IMR-90 (cell line): ENCODE data around the gene ZNF282. TPM values are rescaled to one million over a fixed set of nuclear protein-coding genes. Genes with fewer than 3 reads are reported as not detected.

Source experiments
- ATAC-seq: fragments of 200-7000 bp; cut with Tn5 transposase; 2 replicates; pipeline ENCODE4 v1.9.1; 2020; ENCODE audit warnings: low read depth, mild to moderate bottlenecking, moderate library complexity
- BruUV-seq: library from RNA; stranded (reverse); fragments of 400-500 nt; replicated peaks from 2 replicates; lab custom pipeline; 2021; lab: Mats Ljungman, UMichigan
- CTCF ChIA-PET: fragments of 300-600 bp; formaldehyde crosslinking; extraction: SDS; loops from one replicate; lab custom pipeline; 2021; ENCODE audit warnings: antibody characterized with exemption; lab: Yijun Ruan, JAX
- POLR2A ChIA-PET: fragments of 300-600 bp; sonication (Branson Sonifier 250); formaldehyde crosslinking; loops from one replicate; lab custom pipeline; 2022; ENCODE audit warnings: antibody characterized with exemption; ENCODE audit not compliant: unreplicated experiment; lab: Charles Lee
- DNase-seq: peaks from one replicate; pipeline ENCODE4 v3.0.0; 2013
- H2AFZ ChIP-seq: replicated peaks from 2 replicates; pipeline ENCODE3; 2013; ENCODE audit warnings: low read length, mild to moderate bottlenecking; ENCODE audit not compliant: poor library complexity
- H2AK5ac ChIP-seq: 2 replicates; pipeline ENCODE4 v1.6.1; 2013; ENCODE audit warnings: low read depth, low read length, inconsistent platforms
- H2AK9ac ChIP-seq: replicated peaks from 2 replicates; pipeline ENCODE3; 2013; ENCODE audit warnings: mild to moderate bottlenecking, low read depth, low read length, moderate library complexity; ENCODE audit not compliant: poor library complexity
- H2BK120ac ChIP-seq: 2 replicates; pipeline ENCODE4 v1.6.1; 2013; ENCODE audit warnings: low read depth, low read length, inconsistent platforms
- H2BK15ac ChIP-seq: 3 replicates; pipeline ENCODE4 v1.6.1; 2013; ENCODE audit warnings: low read depth, low read length, inconsistent platforms
- H2BK20ac ChIP-seq: 2 replicates; pipeline ENCODE4 v1.6.1; 2013; ENCODE audit warnings: low read depth, mild to moderate bottlenecking, inconsistent platforms, low read length, moderate library complexity
- H2BK5ac ChIP-seq: 2 replicates; pipeline ENCODE4 v1.6.1; 2013; ENCODE audit warnings: mild to moderate bottlenecking, low read depth, low read length, inconsistent platforms; ENCODE audit not compliant: poor library complexity, severe bottlenecking
- H3K14ac ChIP-seq: replicated peaks from 2 replicates; pipeline ENCODE4 v1.6.1; 2013; ENCODE audit warnings: low read depth, low read length, inconsistent platforms
- H3K18ac ChIP-seq: 2 replicates; pipeline ENCODE4 v1.6.1; 2013; ENCODE audit warnings: low read depth, low read length, control low read depth
- H3K23ac ChIP-seq: 2 replicates; pipeline ENCODE4 v1.6.1; 2013; ENCODE audit warnings: low read depth, low read length, inconsistent platforms
- H3K27ac ChIP-seq: 2 replicates; pipeline ENCODE4 v1.5.1; 2013; ENCODE audit warnings: mild to moderate bottlenecking, control low read depth, low read length; ENCODE audit not compliant: insufficient read depth
- H3K27me3 ChIP-seq: 2 replicates; pipeline ENCODE4 v1.6.1; 2013; ENCODE audit warnings: low read length; ENCODE audit not compliant: control insufficient read depth, insufficient read depth
- H3K36me3 ChIP-seq: 2 replicates; pipeline ENCODE4 v1.6.1; 2013; ENCODE audit warnings: low read length, mixed read lengths; ENCODE audit not compliant: control insufficient read depth, insufficient read depth
- H3K4ac ChIP-seq: 2 replicates; pipeline ENCODE4 v1.6.1; 2013; ENCODE audit warnings: low read depth, low read length, inconsistent platforms
- H3K4me1 ChIP-seq: 2 replicates; pipeline ENCODE4 v1.6.1; 2013; ENCODE audit warnings: low read length, mixed read lengths; ENCODE audit not compliant: control insufficient read depth, insufficient read depth
- H3K4me2 ChIP-seq: 2 replicates; pipeline ENCODE4 v1.6.1; 2013; ENCODE audit warnings: low read depth, mild to moderate bottlenecking, control low read depth, low read length, moderate library complexity
- H3K4me3 ChIP-seq: 2 replicates; pipeline ENCODE4 v1.5.1; 2013; ENCODE audit warnings: low read depth, mild to moderate bottlenecking, control low read depth, low read length, moderate library complexity; ENCODE audit not compliant: insufficient read depth
- H3K56ac ChIP-seq: 2 replicates; pipeline ENCODE4 v1.6.1; 2013; ENCODE audit warnings: low read length, inconsistent platforms; ENCODE audit not compliant: insufficient read depth; ENCODE audit errors: extremely low read depth
- H3K79me1 ChIP-seq, 2 experiments: 2 replicates each; pipeline ENCODE4 v1.6.1; 2013; ENCODE audit warnings: low read length in 2 of 2, inconsistent platforms in 1 of 2, low read depth in 1 of 2
- H3K9ac ChIP-seq: 2 replicates; pipeline ENCODE4 v1.6.1; 2013; ENCODE audit warnings: low read depth, low read length, control low read depth
- H3K9me1 ChIP-seq: 2 replicates; pipeline ENCODE4 v1.6.1; 2013; ENCODE audit warnings: low read length, inconsistent platforms; ENCODE audit not compliant: insufficient read depth
- H3K9me3 ChIP-seq: 2 replicates; pipeline ENCODE4 v1.6.1; 2013; ENCODE audit warnings: low read length; ENCODE audit not compliant: control insufficient read depth, insufficient read depth
- H4K20me1 ChIP-seq: 2 replicates; pipeline ENCODE4 v1.6.1; 2013; ENCODE audit warnings: low read length, inconsistent platforms; ENCODE audit not compliant: insufficient read depth
- H4K5ac ChIP-seq: 2 replicates; pipeline ENCODE4 v1.6.1; 2013; ENCODE audit warnings: mild to moderate bottlenecking, low read depth, low read length, control low read depth
- H4K8ac ChIP-seq, 2 experiments: 2 replicates each; pipeline ENCODE4 v1.6.1; 2013; ENCODE audit warnings: low read depth in 2 of 2, low read length in 2 of 2, control low read depth in 1 of 2, inconsistent platforms in 1 of 2
- H4K91ac ChIP-seq: 2 replicates; pipeline ENCODE4 v1.6.1; 2013; ENCODE audit warnings: low read depth, low read length, inconsistent platforms; ENCODE audit not compliant: insufficient read depth
- BHLHE40 ChIP-seq: fragments of 150-350 bp; IDR thresholded peaks from 2 replicates; pipeline ENCODE4 v1.6.1; 2016; ENCODE audit warnings: mild to moderate bottlenecking, low read depth, low read length
- CEBPB ChIP-seq: IDR thresholded peaks from 2 replicates; pipeline ENCODE4 v1.6.1; 2012; ENCODE audit warnings: low read depth, low read length, improper control_type of control experiment
- CHD1 ChIP-seq: IDR thresholded peaks from 2 replicates; pipeline ENCODE4 v1.6.1; 2012; ENCODE audit warnings: low read depth, low read length, improper control_type of control experiment
- CTCF ChIP-seq: conservative IDR thresholded peaks from 2 replicates; pipeline ENCODE4 v1.5.1; 2012; ENCODE audit warnings: mild to moderate bottlenecking, low read depth, low read length, improper control_type of control experiment
- ELK1 ChIP-seq: fragments of 150-350 bp; IDR thresholded peaks from 2 replicates; pipeline ENCODE4 v1.6.1; 2016; ENCODE audit warnings: low read depth, mild to moderate bottlenecking, low read length, moderate library complexity, borderline replicate concordance
- FOS ChIP-seq: fragments of 150-350 bp; IDR thresholded peaks from 2 replicates; pipeline ENCODE4 v1.6.1; 2016; ENCODE audit warnings: low read depth, low read length
- MAFK ChIP-seq: IDR thresholded peaks from 2 replicates; pipeline ENCODE4 v1.6.1; 2012; ENCODE audit warnings: low read depth, low read length, improper control_type of control experiment
- MAZ ChIP-seq: IDR thresholded peaks from 2 replicates; pipeline ENCODE4 v1.6.1; 2012; ENCODE audit warnings: low read depth, mild to moderate bottlenecking, low read length, improper control_type of control experiment, moderate library complexity, borderline replicate concordance
- MXI1 ChIP-seq: IDR thresholded peaks from 2 replicates; pipeline ENCODE4 v1.6.1; 2012; ENCODE audit warnings: low read depth, mild to moderate bottlenecking, low read length, moderate library complexity, borderline replicate concordance
- NFE2L2 ChIP-seq: fragments of 150-350 bp; IDR thresholded peaks from 2 replicates; pipeline ENCODE4 v1.6.1; 2016; ENCODE audit warnings: low read depth, mild to moderate bottlenecking, low read length
- POLR2A ChIP-seq: IDR thresholded peaks from 2 replicates; pipeline ENCODE4 v1.6.1; 2012; ENCODE audit warnings: mild to moderate bottlenecking, low read depth, low read length
- RAD21 ChIP-seq: IDR thresholded peaks from 2 replicates; pipeline ENCODE4 v1.6.1; 2012; ENCODE audit warnings: low read length, improper control_type of control experiment
- RCOR1 ChIP-seq: IDR thresholded peaks from 2 replicates; pipeline ENCODE4 v1.6.1; 2012; ENCODE audit warnings: mild to moderate bottlenecking, low read length, improper control_type of control experiment; ENCODE audit not compliant: insufficient replicate concordance
- RFX5 ChIP-seq: IDR thresholded peaks from 2 replicates; pipeline ENCODE4 v1.8.0; 2012; ENCODE audit warnings: low read depth, mild to moderate bottlenecking, low read length, moderate library complexity
- SMC3 ChIP-seq: fragments of 150-350 bp; IDR thresholded peaks from 2 replicates; pipeline ENCODE4 v1.6.1; 2016; ENCODE audit warnings: low read depth, mild to moderate bottlenecking, antibody characterized with exemption, low read length, moderate library complexity
- USF2 ChIP-seq: fragments of 150-350 bp; IDR thresholded peaks from 2 replicates; pipeline ENCODE4 v1.6.1; 2017; ENCODE audit warnings: mild to moderate bottlenecking, antibody characterized with exemption, low read length, low read depth
- WGBS, 2 experiments: methylation state at CpG; one replicate each; pipeline versions ENCODE4 v1.1.5 to v1.1.7; 2013; ENCODE audit warnings: missing lambda C conversion rate in 2 of 2; ENCODE audit not compliant: insufficient read length in 1 of 2; ENCODE audit errors: extremely low coverage in 2 of 2; 5-methylcytosine and 5-hydroxymethylcytosine counted together
- dilution Hi-C: fragments of 300-500 bp; cut with HindIII; formaldehyde crosslinking; loops from one replicate; pipeline ENCODE4 v1.14.3; 2018; ENCODE audit warnings: low sequenced_read_pairs; ENCODE audit not compliant: unreplicated experiment
- in situ Hi-C: fragments of 300-500 bp; cut with MboI; formaldehyde crosslinking; loops from 3 replicates; pipeline ENCODE4 v1.14.3; 2019; ENCODE audit warnings: low sequenced_read_pairs, inconsistent platforms, mixed read lengths
- intact Hi-C: fragments of 100-400 bp; cut with micrococcal nuclease; formaldehyde crosslinking; loops from 2 replicates; pipeline ENCODE4 v1.10.0; 2022
- polyA plus RNA-seq, 3 experiments: library from polyadenylated mRNA; depleted of rRNA; stranded (reverse); fragments of >200 nt; gene quantifications; 2 replicates each; pipeline ENCODE4 v1.2.3, GENCODE V29; 2012; ENCODE audit warnings: low replicate concordance in 1 of 3
- total RNA-seq: library from RNA; depleted of rRNA; stranded (reverse); fragments of >200 nt; gene quantifications from 2 replicates; pipeline ENCODE4 v1.2.3, GENCODE V29; 2012

Gene ZNF282
- total and polyA plus RNA-seq, 2 of the 4 experiments (the other 2 are of a cell fraction): 7.2 to 11.9 TPM

- dilution Hi-C loops: no loop called here
- no peaks in the 10 kb centered on the region for H4K20me1 ChIP-seq
- DNase-seq (no peak), ATAC-seq (peak; percentile 12)
- no peak overlapping the region for H3K14ac ChIP-seq
- no peak overlapping the region for H3K23ac ChIP-seq
- H2BK15ac ChIP-seq: no peak overlapping the region
- no peak overlapping the region for H4K8ac ChIP-seq
- no peaks in the 10 kb centered on the region for H3K4me1 ChIP-seq
- no peak overlapping the region for H2AFZ ChIP-seq
- H4K91ac ChIP-seq: no peak overlapping the region
- 56% methylated on average over 3 of the region's 6 CpGs; no CpG with 5 or more reads in 1 of the 2 experiments for WGBS, 2 experiments
- no peaks in the 10 kb centered on the region for H3K27me3 ChIP-seq
- H2BK5ac ChIP-seq: no peak overlapping the region
- CTCF ChIA-PET: no interaction called here
- H3K18ac ChIP-seq: no peak overlapping the region
- H3K9me1 ChIP-seq: no peaks in the 10 kb centered on the region
- intact Hi-C loops: no loop called here
- no peak overlapping the region for H3K4me3 ChIP-seq
- no peak overlapping the region for H2BK20ac ChIP-seq
- no peaks in the 10 kb centered on the region; a peak in 1 of 4 replicates for H3K79me1 ChIP-seq
- H3K36me3 ChIP-seq: peaks cover 22% of the 10 kb centered on the region
- no peak overlapping the region for H3K9ac ChIP-seq
- no peaks in the 10 kb centered on the region for H3K9me3 ChIP-seq
- no peak overlapping the region for H2BK120ac ChIP-seq
- H4K5ac ChIP-seq: no peak overlapping the region
- in situ Hi-C loops: no loop called here
- no peak overlapping the region for H3K4ac ChIP-seq
- no peak overlapping the region for H2AK9ac ChIP-seq
- no peak overlapping the region for H3K4me2 ChIP-seq
- H2AK5ac ChIP-seq: no peak overlapping the region
- TF ChIP-seq POLR2A: no peak
- no peak for TF ChIP-seq MAFK
- no peak for TF ChIP-seq FOS
- no peak for TF ChIP-seq CTCF
- no peak for TF ChIP-seq RAD21
- TF ChIP-seq NFE2L2: no peak
- TF ChIP-seq CHD1: no peak
- TF ChIP-seq CEBPB: no peak
- no peak for TF ChIP-seq RFX5
- TF ChIP-seq MXI1: no peak
- no peak for TF ChIP-seq BHLHE40
- no peak for TF ChIP-seq USF2
- TF ChIP-seq RCOR1: no peak
- no peak for TF ChIP-seq ELK1
- no peak for TF ChIP-seq SMC3
- TF ChIP-seq MAZ: no peak
- no TSS peak for BruUV-seq
- no peak overlapping the region for H3K56ac ChIP-seq
- no peak overlapping the region for H3K27ac ChIP-seq
- POLR2A ChIA-PET: no interaction called here
Observed at GRCh38 chr7:149226840-149227494, 31.6 kb downstream of the ZNF282 start.
